ENCODE data around the gene PRR33.

The PRR33 gene

DNA sequence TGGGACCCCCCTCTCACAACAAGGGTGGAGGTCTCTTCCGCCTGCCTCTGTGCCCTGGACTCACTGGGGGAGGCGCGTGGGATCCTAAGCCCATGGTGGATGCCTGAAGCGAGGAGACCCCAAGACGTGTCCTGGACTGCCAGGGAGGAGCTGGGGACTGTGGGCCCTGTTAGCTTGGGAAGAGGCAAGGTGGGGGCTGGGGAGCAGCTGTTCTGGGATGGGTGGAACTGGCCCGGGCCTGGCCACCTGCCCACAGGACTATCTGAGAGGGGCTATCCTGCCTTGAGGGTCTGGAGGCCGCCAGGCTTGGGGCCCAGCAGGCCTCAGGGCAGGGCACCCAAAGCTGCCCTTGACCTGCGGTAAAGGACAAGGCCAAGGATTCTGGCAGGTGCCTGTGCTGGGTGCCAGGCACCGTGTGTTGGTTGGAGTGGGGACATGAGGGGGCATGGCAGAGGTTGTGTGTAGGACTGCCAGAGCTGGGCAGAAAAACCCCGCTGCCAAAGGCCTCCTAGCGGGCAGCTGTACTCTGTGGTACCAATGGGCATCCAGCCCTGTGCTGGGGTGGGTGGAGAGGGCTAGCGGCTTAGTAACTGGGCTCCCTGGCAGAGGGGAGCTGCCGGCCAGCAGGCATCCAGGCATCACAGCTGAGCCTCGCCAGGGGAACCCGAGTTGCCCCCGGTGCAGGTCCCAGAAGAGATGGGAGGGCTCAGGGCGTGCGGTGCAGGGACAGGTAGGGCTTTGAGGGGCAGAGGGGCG is 38.1 kb downstream of the PRR33 start:
- no peak for DNase-seq (ENCODE audit: low read depth)
- Histone ChIP-seq H3K9ac (ENCODE audit: low read length) (no peak overlapping the region), H3K4me1 (ENCODE audit: control insufficient read depth, insufficient read depth, low read length) (no peaks in the 10 kb centered on the region), H3K4me3 (ENCODE audit: low read length) (no peak overlapping the region), H3K36me3 (ENCODE audit: control insufficient read depth, insufficient read depth, low read length, severe bottlenecking) (no peaks in the 10 kb centered on the region), H3K9me3 (ENCODE audit: control insufficient read depth, low read length) (no peaks in the 10 kb centered on the region), H3K27me3 (replicated peaks; ENCODE audit: control insufficient read depth, insufficient read depth, low read length) (peaks cover 7% of the 10 kb centered on the region)

DNA sequence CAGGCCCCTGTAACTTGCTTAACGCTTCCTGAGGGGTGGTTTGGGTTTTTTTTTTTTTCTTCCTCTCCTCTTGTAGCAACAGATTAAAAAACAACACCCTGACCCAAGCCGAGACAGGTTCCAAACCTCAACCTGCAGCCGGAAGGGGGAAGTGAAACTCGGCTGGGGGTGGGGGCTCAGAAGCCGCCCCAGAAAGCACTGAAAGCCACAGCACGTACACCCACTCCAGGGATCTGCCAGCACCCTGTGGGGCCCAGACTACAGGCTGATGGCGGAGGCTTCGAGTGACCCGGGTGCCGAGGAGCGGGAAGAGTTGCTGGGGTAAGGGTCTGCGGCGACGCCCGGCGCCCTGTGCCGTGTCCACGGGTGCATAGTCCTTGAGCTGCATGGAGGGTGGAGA is 38.8 kb downstream of the PRR33 start, which contains the start of gene LSP1:
Gene LSP1, plus strand, starts transcription at position 208 of the 400 bp plus-strand sequence. Its CDS starts 61 bp downstream, at position 269.
- no peak within 1 kb of the TSS for H3K4me3 ChIP-seq (ENCODE audit: low read length)
- no peaks in the 10 kb centered on the region for H3K4me1 ChIP-seq (ENCODE audit: control insufficient read depth, insufficient read depth, low read length)
- H3K9me3 ChIP-seq (ENCODE audit: control insufficient read depth, low read length), result no peaks in the 10 kb centered on the region
- no peak within 1 kb of the TSS for H3K9ac ChIP-seq (ENCODE audit: low read length)
- peaks cover 7% of the 10 kb centered on the region for H3K27me3 ChIP-seq (replicated peaks; ENCODE audit: control insufficient read depth, insufficient read depth, low read length)
- DNase-seq (ENCODE audit: low read depth), result no peak
- H3K36me3 ChIP-seq (ENCODE audit: control insufficient read depth, insufficient read depth, low read length, severe bottlenecking), result no peaks in the 10 kb centered on the region

GRCh38 chr11:1852271-1852876 is 39.3 kb downstream of the PRR33 start:
- H3K4me3 ChIP-seq (ENCODE audit: low read length), result no peak overlapping the region
- no peak overlapping the region for H3K9ac ChIP-seq (ENCODE audit: low read length)
- no peaks in the 10 kb centered on the region for H3K9me3 ChIP-seq (ENCODE audit: control insufficient read depth, low read length)
- H3K36me3 ChIP-seq (ENCODE audit: control insufficient read depth, insufficient read depth, low read length, severe bottlenecking), result no peaks in the 10 kb centered on the region
- no peak for DNase-seq (ENCODE audit: low read depth)
- peaks cover 7% of the 10 kb centered on the region for H3K27me3 ChIP-seq (replicated peaks; ENCODE audit: control insufficient read depth, insufficient read depth, low read length)
- no peaks in the 10 kb centered on the region for H3K4me1 ChIP-seq (ENCODE audit: control insufficient read depth, insufficient read depth, low read length)

DNA sequence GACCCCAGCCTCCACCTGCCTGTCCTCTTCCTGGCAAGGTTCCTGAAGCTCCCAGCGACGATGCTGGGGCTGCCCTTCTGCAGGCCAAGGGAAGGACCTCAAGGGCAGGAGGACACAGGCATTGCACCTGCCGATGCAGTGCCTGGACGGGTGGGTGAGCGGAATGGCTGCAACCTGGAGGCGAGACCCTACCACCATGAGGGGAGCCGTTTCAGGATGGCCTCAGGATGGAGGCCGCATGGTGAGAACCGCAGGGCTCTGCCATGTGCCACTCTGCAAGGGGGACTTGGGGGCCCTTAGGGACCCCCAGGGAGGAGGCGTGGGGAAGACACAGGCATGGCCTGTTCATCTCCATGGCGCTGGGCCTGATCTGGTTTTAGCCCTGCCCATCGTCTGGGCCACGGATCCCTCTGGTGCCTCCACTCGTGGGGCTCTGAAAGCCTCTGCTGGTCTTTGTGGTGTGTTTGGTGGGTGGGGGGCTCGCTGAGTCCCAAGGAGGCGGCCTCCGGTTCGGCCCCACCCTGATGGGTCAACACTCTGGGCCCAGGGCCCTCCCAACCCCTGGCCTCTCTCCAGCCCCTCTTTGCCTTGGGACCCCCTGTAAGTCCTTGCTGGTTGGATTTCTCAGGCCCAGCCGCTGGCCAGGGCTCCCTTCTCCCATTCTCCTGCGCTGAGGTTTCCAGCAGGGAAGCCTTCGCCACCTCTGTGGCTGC is 40.1 kb downstream of the PRR33 start:
- DNase-seq (ENCODE audit: low read depth), result no peak
- H3K36me3 ChIP-seq (ENCODE audit: control insufficient read depth, insufficient read depth, low read length, severe bottlenecking), result no peaks in the 10 kb centered on the region
- no peak overlapping the region for H3K9ac ChIP-seq (ENCODE audit: low read length)
- no peak overlapping the region for H3K4me3 ChIP-seq (ENCODE audit: low read length)
- peaks cover 7% of the 10 kb centered on the region for H3K27me3 ChIP-seq (replicated peaks; ENCODE audit: control insufficient read depth, insufficient read depth, low read length)
- no peaks in the 10 kb centered on the region for H3K4me1 ChIP-seq (ENCODE audit: control insufficient read depth, insufficient read depth, low read length)
- no peaks in the 10 kb centered on the region for H3K9me3 ChIP-seq (ENCODE audit: control insufficient read depth, low read length)

DNA sequence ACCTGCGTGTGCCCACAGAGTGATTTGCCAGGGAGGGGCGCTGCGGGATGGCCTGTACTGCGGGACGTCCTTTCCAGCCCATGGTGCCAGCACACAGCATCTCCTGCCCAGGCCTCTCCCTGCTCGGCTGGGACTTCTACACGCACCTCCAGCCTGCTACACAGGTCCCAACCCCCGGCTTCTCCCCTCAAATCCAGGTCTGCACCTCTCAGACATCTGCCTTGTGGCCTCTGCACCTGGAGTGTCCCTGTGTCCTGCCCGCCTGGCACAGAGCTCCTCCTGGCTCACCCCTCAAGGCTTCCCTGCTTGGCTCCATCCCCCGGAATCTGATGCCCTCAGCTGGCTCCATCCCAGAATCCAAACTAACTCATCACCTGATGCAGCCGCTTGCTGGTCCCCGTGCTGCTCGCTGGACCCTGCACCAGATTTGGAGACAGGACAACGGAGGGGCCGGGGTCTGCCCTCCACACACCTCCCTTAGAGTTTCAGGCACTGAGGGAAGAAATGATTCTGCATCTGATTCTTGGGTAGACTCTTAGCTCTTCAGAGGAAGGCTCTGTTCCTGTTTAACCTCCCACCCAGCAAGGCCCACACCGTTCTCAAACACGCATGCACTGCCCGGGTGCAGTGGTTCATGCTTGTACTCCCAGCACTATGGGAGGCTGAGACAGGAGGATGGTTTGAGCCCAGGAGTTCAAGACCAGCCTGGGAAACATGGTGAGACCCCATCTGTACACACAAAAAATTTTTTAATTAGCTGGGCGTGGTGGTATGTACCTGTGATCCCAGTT is 42.9 kb downstream of the PRR33 start:
- peaks cover 7% of the 10 kb centered on the region for H3K27me3 ChIP-seq (replicated peaks; ENCODE audit: control insufficient read depth, insufficient read depth, low read length)
- H3K36me3 ChIP-seq (ENCODE audit: control insufficient read depth, insufficient read depth, low read length, severe bottlenecking), result no peaks in the 10 kb centered on the region

GRCh38 chr11:1847926-1848639 is 43.6 kb downstream of the PRR33 start:
- Histone ChIP-seq H3K9me3 (ENCODE audit: control insufficient read depth, low read length) (no peaks in the 10 kb centered on the region), H3K4me3 (ENCODE audit: low read length) (no peak overlapping the region), H3K36me3 (ENCODE audit: control insufficient read depth, insufficient read depth, low read length, severe bottlenecking) (no peaks in the 10 kb centered on the region), H3K9ac (ENCODE audit: low read length) (no peak overlapping the region), H3K4me1 (ENCODE audit: control insufficient read depth, insufficient read depth, low read length) (peaks cover 15% of the 10 kb centered on the region), H3K27me3 (replicated peaks; ENCODE audit: control insufficient read depth, insufficient read depth, low read length) (peaks cover 7% of the 10 kb centered on the region)
- DNase-seq (ENCODE audit: low read depth), result no peak

More for the DNA sequence above, 42.9 kb downstream of the PRR33 start:
- Histone ChIP-seq H3K4me1 (ENCODE audit: control insufficient read depth, insufficient read depth, low read length) (peaks cover 15% of the 10 kb centered on the region), H3K9ac (ENCODE audit: low read length) (no peak overlapping the region), H3K4me3 (ENCODE audit: low read length) (no peak overlapping the region), H3K9me3 (ENCODE audit: control insufficient read depth, low read length) (no peaks in the 10 kb centered on the region)
- DNase-seq (ENCODE audit: low read depth), result no peak

- H3K4me3 ChIP-seq (ENCODE audit: low read length), result no peak overlapping the region
- no peak for DNase-seq (ENCODE audit: low read depth)
- H3K36me3 ChIP-seq (ENCODE audit: control insufficient read depth, insufficient read depth, low read length, severe bottlenecking), result no peaks in the 10 kb centered on the region
- H3K27me3 ChIP-seq (replicated peaks; ENCODE audit: control insufficient read depth, insufficient read depth, low read length), result peaks cover 4% of the 10 kb centered on the region
- H3K9ac ChIP-seq (ENCODE audit: low read length), result no peak overlapping the region
- H3K4me1 ChIP-seq (ENCODE audit: control insufficient read depth, insufficient read depth, low read length), result peaks cover 15% of the 10 kb centered on the region
- no peaks in the 10 kb centered on the region for H3K9me3 ChIP-seq (ENCODE audit: control insufficient read depth, low read length)
These were observed 44.5 kb downstream of the PRR33 start for GRCh38 chr11:1847006-1847735.

DNA sequence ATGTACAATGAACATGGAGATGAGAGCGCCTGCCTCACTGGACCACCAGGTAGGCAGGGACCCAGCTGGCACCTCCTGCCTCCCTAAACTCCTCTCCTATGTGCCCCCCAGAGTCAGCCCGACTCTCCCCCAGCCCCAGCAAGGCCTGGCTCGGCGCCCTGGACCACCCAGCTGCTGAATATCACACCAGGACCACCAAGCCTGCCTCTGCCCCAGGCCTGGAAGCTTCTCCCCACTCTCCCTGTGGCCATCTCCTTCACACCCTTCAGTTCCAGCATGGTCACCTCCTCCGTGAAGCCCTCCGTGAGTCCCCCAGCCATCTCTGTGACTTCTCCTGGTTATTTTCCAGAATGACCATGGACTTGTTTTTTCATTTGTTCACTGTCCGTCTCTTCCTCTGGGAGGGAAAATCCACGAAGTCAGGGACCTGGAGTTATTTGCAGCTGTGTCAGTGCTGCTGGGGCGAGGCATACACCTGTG is 45.2 kb downstream of the PRR33 start:
- no peaks in the 10 kb centered on the region for H3K27me3 ChIP-seq (replicated peaks; ENCODE audit: control insufficient read depth, insufficient read depth, low read length)
- no peaks in the 10 kb centered on the region for H3K9me3 ChIP-seq (ENCODE audit: control insufficient read depth, low read length)
- H3K36me3 ChIP-seq (ENCODE audit: control insufficient read depth, insufficient read depth, low read length, severe bottlenecking), result no peaks in the 10 kb centered on the region
- no peak overlapping the region for H3K4me3 ChIP-seq (ENCODE audit: low read length)
- DNase-seq (ENCODE audit: low read depth), result no peak
- H3K9ac ChIP-seq (ENCODE audit: low read length), result no peak overlapping the region
- peaks cover 15% of the 10 kb centered on the region for H3K4me1 ChIP-seq (ENCODE audit: control insufficient read depth, insufficient read depth, low read length)

- peaks cover 15% of the 10 kb centered on the region for H3K4me1 ChIP-seq (ENCODE audit: control insufficient read depth, insufficient read depth, low read length)
- DNase-seq (ENCODE audit: low read depth), result no peak
These were observed 45.9 kb downstream of the PRR33 start for GRCh38 chr11:1845561-1846452.

More at GRCh38 chr11:1845561-1846452, 45.9 kb downstream of the PRR33 start:
- Histone ChIP-seq H3K4me3 (ENCODE audit: low read length) (no peak overlapping the region), H3K36me3 (ENCODE audit: control insufficient read depth, insufficient read depth, low read length, severe bottlenecking) (no peaks in the 10 kb centered on the region), H3K9me3 (ENCODE audit: control insufficient read depth, low read length) (no peaks in the 10 kb centered on the region), H3K9ac (ENCODE audit: low read length) (peak overlapping the region; percentile 62), H3K27me3 (replicated peaks; ENCODE audit: control insufficient read depth, insufficient read depth, low read length) (peaks cover 2% of the 10 kb centered on the region)
